ENCODE measurements around the gene LRMDA. TPM values are rescaled to one million over a fixed set of nuclear protein-coding genes. Genes with fewer than 3 reads are reported as not detected.

Gene LRMDA
- total RNA-seq, 2 donors from 2014 or later: not detected

GRCh38 chr10:75987616-75988015 is 556.2 kb downstream of the LRMDA start:
- ATAC-seq (no peak), DNase-seq (ENCODE audit: low spot score in 2 of 2) (no peak)
- Mint-ChIP-seq H3K9me3 (no peaks in the 10 kb centered on the region), H3K36me3 (no peaks in the 10 kb centered on the region), H3K27ac (no peak overlapping the region)

DNA sequence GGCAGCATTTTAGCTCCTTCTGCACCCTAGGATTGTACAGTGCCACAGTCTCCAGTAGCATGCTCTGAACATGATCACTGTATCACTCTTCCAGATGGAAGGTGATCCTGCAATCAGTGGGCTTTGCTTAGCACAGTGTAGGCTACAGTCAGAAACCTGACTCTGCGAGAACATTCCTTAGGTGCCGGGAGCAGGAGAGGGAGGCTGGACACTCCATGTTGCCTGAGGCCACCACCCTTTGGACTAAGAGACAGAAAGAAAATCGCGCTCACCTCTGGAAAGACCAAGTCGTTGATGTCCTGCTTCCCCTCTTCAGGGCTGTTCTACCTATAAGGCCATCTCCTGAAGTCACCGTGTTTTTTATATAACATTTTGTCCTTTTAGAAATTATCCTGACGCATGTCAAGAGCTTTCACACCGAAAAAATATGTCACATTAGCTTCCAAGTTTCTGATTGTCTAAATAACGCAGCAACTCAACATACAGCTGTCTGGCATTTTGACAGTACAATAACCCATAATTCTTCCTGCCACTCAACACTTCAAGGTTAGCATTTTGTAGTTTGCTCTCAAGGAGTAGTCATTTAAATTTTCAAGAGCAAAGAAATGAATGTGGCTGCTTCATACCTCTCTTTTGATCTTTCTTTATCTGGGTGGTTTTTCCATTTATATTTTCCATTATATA is 563.1 kb downstream of the LRMDA start:
- DNase-seq (ENCODE audit: low spot score in 2 of 2): no peak
- H3K27ac Mint-ChIP-seq: no peak overlapping the region
- no peak for ATAC-seq
- H3K9me3 Mint-ChIP-seq: no peaks in the 10 kb centered on the region
- no peaks in the 10 kb centered on the region for H3K36me3 Mint-ChIP-seq

- no peak overlapping the region for H3K27ac Mint-ChIP-seq
- no peaks in the 10 kb centered on the region for H3K36me3 Mint-ChIP-seq
- DNase-seq (ENCODE audit: low spot score in 2 of 2) (no peak), ATAC-seq (no peak)
- H3K9me3 Mint-ChIP-seq: no peaks in the 10 kb centered on the region
Observed at GRCh38 chr10:75995041-75995430, 563.6 kb downstream of the LRMDA start.

DNA sequence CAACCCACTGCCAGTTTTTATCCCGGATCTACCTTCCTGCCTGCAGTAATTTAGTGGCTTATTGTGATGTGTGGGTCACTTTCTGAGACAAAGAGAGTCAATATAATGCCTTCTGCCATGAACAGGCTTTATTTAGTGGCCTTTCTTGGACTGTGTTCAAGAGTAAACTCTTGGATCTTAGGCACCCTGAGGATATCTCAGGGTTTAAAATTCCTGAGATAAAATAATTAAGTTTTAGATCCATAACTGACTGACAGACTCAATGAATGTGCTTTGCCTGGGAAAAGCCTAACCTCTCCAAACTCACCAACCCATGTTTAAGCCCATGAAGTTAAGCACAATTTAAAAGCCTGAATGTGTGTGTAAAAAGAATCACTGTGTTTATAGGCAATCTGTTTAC is 564.3 kb downstream of the LRMDA start:
- H3K9me3 Mint-ChIP-seq: no peaks in the 10 kb centered on the region
- ATAC-seq (no peak), DNase-seq (ENCODE audit: low spot score in 2 of 2) (no peak)
- H3K27ac Mint-ChIP-seq: no peak overlapping the region
- H3K36me3 Mint-ChIP-seq: no peaks in the 10 kb centered on the region

- no peaks in the 10 kb centered on the region for H3K9me3 Mint-ChIP-seq
- DNase-seq (ENCODE audit: low spot score in 2 of 2): no peak
- ATAC-seq: no peak
- no peaks in the 10 kb centered on the region for H3K36me3 Mint-ChIP-seq
- no peak overlapping the region for H3K27ac Mint-ChIP-seq
Observed at GRCh38 chr10:75999001-75999400, 567.6 kb downstream of the LRMDA start.

DNA sequence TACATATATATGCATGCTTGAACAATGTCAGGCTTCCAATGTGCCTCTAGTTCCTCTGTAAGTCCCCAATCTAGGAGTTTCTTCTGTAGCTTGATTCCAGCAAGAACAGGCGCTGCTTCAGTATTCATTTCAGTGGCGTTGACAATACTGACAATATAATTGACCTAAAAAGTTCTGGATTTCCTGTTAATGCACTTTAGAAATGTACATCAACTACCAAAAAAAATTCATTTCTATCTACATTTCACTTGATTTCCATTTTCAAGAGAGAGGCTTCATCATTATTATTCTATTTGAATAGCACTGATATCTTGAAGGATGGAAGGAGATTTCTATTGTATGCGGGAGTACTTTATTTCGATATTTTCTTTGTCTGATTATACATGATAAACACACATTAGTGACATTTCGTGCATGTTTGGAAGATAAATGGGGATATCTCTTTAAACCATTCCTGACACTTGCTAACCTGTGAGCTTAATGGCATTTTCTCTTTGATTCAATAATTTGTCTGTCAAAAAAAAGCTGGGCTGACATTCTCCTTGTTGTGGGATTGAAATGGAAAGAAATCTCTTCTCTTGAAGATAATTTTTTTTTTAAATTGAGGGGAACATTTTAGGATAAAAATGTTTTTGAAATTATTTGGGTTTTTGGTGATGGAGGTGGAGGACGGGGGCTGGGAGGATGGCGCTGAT is 568.2 kb downstream of the LRMDA start:
- no peak overlapping the region for H3K27ac Mint-ChIP-seq
- ATAC-seq (no peak), DNase-seq (ENCODE audit: low spot score in 2 of 2) (no peak)
- H3K36me3 Mint-ChIP-seq: no peaks in the 10 kb centered on the region
- H3K9me3 Mint-ChIP-seq: no peaks in the 10 kb centered on the region

DNA sequence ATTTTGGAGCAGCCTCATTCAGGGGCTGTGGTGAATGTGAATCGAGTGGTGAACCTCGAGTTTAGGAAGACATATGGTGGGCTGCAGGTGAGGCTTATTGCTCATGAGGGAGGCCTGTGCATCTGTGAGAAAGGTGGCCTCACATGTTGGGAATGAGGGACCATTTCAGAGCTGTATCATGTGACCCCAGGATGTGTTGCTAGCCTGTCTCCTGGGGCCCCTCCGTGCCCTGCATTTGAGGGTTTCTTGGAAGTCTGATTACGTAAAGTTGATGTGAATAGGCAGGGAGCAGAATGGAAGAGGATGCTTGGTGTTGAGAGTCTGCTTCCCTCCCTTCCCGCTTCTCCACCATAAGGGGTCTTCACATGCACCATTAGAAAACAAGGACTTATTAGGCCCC is 569.1 kb downstream of the LRMDA start:
- H3K36me3 Mint-ChIP-seq: no peaks in the 10 kb centered on the region
- H3K27ac Mint-ChIP-seq: no peak overlapping the region
- H3K9me3 Mint-ChIP-seq: no peaks in the 10 kb centered on the region
- DNase-seq (ENCODE audit: low spot score in 2 of 2): no peak
- ATAC-seq: no peak

DNA sequence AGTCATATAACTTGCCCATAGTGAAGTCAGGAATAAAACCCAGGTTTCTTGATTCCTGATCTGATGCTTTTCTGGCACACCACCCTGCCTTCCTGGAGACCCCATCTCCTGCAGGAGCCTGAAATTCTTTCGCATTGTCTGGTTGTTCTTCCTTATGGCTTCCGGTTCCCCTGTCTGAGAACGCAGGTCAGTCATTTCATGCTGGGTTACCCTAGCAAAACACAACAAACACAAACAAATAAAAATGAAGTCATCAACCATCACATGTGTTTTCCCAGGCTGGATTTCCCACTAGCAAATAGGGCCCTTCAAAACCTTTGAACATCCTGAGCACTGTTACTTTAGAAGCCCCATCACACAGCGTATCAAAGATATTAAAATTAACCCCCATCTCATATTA is 569.6 kb downstream of the LRMDA start:
- H3K27ac Mint-ChIP-seq: no peak overlapping the region

GRCh38 chr10:76001461-76001860 is 570.0 kb downstream of the LRMDA start:
- H3K27ac Mint-ChIP-seq: no peak overlapping the region
- DNase-seq (ENCODE audit: low spot score in 2 of 2): no peak
- no peaks in the 10 kb centered on the region for H3K9me3 Mint-ChIP-seq
- ATAC-seq: no peak
- no peaks in the 10 kb centered on the region for H3K36me3 Mint-ChIP-seq

More for the DNA sequence above, 569.6 kb downstream of the LRMDA start:
- Mint-ChIP-seq H3K36me3 (no peaks in the 10 kb centered on the region), H3K9me3 (no peaks in the 10 kb centered on the region)
- DNase-seq (ENCODE audit: low spot score in 2 of 2) (no peak), ATAC-seq (no peak)

GRCh38 chr10:76002262-76002854 is 570.9 kb downstream of the LRMDA start:
- ATAC-seq (no peak), DNase-seq (ENCODE audit: low spot score in 2 of 2) (no peak)
- Mint-ChIP-seq H3K9me3 (no peaks in the 10 kb centered on the region), H3K27ac (no peak overlapping the region), H3K36me3 (no peaks in the 10 kb centered on the region)

GRCh38 chr10:76007667-76008181 is 576.3 kb downstream of the LRMDA start:
- DNase-seq (ENCODE audit: low spot score in 2 of 2) (no peak), ATAC-seq (no peak)
- Mint-ChIP-seq H3K36me3 (no peaks in the 10 kb centered on the region), H3K9me3 (no peaks in the 10 kb centered on the region), H3K27ac (no peak overlapping the region)

DNA sequence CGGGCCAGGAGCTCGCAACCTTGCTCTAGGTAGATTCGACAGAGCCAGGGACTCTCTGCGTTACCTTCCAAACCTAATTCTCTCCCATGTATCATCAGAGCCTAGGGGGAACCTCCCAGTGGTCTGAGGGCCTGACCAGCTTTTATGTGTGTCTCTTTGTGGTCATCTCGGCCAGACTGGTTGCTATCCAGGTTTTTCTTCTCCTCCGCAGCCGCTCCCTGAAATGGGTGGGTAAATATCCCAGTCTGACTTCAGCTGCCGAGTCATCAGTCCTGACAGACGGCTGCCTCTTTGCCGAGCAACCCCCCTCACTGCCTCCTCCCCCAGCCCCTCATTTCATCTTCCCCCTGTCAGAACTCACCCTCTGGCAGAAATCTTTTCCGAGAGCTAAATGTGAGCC is 578.1 kb downstream of the LRMDA start:
- no peak for DNase-seq (ENCODE audit: low spot score in 2 of 2)
- no peak for ATAC-seq
- no peaks in the 10 kb centered on the region for H3K36me3 Mint-ChIP-seq
- no peaks in the 10 kb centered on the region for H3K9me3 Mint-ChIP-seq
- no peak overlapping the region for H3K27ac Mint-ChIP-seq

DNA sequence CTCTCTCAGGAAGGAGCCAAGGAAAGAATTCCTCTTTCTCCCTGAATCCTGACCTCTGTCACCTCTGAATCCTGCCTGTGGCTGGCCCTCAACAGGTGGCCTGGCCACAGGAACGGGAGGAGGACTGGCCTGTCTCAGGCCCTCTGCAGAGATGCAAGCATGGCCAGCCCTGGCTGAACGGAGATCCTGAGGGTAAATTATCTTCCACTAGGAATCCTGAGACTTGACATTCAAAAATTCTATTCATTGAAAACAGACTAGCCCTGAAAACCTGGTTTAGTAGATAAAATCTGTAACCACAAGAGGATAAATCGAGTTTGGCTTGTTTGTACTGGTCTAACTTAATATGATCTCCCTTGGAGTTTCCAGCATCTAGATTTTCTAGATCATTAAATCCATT is 579.3 kb downstream of the LRMDA start:
- H3K27ac Mint-ChIP-seq: no peak overlapping the region
- no peaks in the 10 kb centered on the region for H3K36me3 Mint-ChIP-seq
- DNase-seq (ENCODE audit: low spot score in 2 of 2) (no peak), ATAC-seq (no peak)
- H3K9me3 Mint-ChIP-seq: no peaks in the 10 kb centered on the region

DNA sequence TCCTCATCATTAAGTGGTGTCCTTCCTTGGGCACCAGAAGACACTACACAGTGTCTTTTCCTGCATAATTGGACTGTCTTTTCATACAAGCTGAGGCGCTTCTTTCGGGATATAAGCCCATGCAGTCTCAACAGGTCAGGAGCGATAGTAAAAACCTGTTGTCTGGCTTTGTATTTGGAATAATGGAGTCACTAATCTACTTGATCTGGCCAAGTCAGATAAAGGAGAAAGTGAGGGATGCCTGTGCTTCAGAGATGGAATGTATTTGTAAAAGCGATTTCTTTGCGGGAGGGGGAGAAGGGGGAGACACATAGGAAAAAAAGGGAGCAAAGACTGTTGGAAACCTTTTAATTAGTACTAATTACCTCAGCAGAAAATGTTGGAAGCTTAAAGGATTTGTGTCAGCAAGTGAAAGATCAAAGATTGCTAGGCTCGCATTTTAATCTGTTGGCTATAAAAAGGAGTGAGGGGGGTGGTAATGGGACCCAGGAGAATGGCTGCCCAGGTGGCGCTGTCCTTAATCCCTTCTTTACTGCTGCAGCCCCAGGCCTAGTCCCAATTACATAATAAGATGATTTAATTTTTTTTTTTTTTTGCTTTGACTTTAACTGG is 581.4 kb downstream of the LRMDA start:
- Mint-ChIP-seq H3K27ac (no peak overlapping the region), H3K36me3 (no peaks in the 10 kb centered on the region), H3K9me3 (no peaks in the 10 kb centered on the region)
- DNase-seq (ENCODE audit: low spot score in 2 of 2) (no peak), ATAC-seq (no peak)

DNA sequence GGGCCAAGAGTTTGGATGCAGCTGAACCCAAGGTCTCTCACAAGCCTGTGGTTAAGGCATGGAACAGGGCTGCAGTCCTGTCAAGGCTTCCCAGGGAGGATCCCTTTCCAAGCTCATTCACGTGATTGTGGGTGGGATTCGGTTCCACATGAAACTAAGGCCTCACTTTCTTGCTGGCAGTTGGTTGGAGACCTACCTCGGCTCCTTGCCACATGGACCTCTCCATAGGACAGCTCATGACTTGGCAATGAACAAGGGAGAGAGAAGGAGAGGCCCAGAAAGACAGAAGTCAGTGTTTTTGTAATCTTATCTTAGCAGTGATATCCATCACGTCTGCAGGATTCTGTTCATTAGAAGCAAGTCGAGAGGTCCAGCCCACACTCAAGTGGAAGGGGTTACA is 583.8 kb downstream of the LRMDA start:
- Mint-ChIP-seq H3K36me3 (no peaks in the 10 kb centered on the region), H3K27ac (no peak overlapping the region), H3K9me3 (no peaks in the 10 kb centered on the region)
- DNase-seq (ENCODE audit: low spot score in 2 of 2) (no peak), ATAC-seq (no peak)

DNA sequence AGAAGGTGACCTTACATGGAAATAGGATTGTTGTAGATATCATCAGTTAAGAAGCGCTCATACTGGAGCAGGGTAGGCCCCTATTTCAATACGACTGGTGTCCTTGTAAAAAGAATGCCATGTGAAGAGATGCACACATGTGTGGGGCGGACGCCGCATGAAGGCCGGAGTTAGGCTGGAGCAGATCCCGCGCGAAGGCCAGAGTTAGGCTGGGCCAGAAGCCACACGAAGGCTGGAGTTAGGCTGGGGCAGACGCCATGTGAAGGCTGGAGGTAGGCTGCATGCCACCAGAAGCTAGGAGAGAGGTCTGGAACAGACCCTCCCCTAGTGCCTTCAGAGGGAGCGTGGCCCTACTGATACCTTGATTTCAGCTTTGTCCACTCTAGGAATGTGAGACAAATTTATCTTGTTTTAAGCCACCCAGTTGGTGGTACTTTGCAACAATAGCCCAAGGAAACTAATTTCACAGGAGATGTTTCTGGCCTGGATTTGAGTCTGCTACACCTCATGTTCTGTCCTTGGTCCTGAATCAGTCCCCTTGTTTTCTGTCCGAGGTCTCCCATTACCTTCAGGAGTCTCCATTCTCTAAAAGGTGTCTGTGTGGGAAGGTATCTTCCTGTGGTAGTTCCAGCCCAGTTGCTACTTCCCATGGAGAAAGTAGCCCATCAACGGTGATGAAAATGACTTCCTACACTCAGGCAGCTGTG is 585.8 kb downstream of the LRMDA start:
- no peak overlapping the region for H3K27ac Mint-ChIP-seq
- ATAC-seq (no peak), DNase-seq (ENCODE audit: low spot score in 2 of 2) (no peak)
- H3K9me3 Mint-ChIP-seq: no peaks in the 10 kb centered on the region
- H3K36me3 Mint-ChIP-seq: no peaks in the 10 kb centered on the region
